GM18505 (cell line): Measurements from ENCODE around the gene MXRA8.
"Not testable (repeated sequence)": the region's sequence is repeated elsewhere in the genome, so short reads cannot be mapped to it uniquely, and the experiment has no call there.

ENCODE experiments used
- ATAC-seq: cut with Tn5 transposase; IDR thresholded peaks from one replicate; pipeline ENCODE4 v1.9.1; 2021; ENCODE audit not compliant: unreplicated experiment
- POLR2A ChIP-seq: IDR thresholded peaks from 4 replicates; pipeline ENCODE4 v1.6.1; 2011; ENCODE audit warnings: borderline replicate concordance; ENCODE audit not compliant: insufficient read depth, insufficient read length; ENCODE audit errors: extremely low read depth

The MXRA8 gene

DNA sequence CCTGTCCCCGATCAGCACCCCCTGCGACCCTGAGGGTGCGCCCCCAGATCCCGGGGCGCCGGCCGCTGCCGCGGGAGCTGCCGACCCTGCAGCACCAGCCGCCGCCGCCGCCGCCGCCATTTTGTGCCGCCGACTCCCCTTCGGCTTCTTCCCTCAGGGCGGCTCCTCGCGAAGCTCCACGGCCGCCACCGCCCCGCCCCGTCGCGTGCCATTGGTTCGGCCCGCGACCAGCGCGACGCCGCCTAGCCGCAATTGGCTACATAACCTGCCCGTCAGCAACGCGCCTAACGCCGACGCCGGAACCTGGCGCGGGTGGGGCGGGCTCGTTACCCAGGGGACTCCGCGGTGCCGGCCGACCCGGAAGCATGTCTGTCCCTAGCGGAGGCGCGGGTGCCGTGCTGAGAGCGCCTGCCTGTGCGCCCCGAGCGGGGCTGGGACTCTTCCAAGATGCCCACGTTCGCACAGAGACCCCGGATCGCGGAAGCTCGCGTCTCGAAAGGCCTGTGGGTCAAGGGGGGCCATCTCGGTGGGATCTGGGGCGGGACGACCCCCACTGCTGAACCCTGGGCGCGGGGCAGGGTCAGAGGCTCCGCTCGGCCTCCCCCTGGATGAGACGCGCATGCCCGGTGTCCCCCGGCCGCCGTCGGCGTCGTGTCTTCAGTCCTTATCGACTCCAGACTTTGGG is 41.0 kb upstream of the MXRA8 start, which contains the start of gene CCNL2:
CCNL2 (minus strand) TSS at position 149 of the 685 bp plus-strand sequence; CDS start at position 120, 29 bp downstream.
- peak; percentile 88 for ATAC-seq
- TF ChIP-seq POLR2A, result peak; percentile 96

- ATAC-seq, result peak; percentile 6
- TF ChIP-seq POLR2A, result no peak
Measured at GRCh38 chr1:1398677-1399186, 40.4 kb upstream of the MXRA8 start.

DNA sequence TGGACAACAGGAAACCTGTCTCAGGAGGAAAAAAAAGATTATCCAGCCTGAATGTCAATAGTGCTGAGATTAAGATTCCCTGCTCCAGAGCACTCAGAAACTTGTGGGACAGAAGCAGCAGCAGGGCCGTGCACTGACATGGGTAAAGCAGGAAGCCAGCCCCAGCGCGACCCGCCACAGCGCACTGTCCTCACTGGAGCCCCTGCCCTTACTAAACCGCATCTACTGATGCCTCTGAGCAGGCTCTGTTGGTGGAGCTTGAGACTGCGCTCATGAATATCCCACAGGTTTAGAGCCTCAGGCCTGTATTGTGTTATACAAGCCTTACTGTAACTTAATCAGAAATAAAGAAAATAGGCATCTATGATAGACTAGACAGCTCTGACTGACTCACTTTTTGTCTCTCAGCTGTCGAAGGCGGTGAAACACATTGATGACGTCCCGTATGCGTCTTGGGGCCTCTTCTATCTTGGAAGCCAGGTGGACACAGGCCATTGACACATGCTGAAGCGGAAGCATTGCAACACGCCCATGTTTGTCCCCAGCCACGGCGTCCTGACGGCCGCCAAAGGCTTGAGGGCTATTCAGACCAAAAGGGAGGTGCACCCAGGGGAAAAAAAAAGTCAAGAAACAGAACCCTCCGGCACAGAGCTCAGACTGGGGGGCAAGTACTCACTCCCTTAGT is 39.6 kb upstream of the MXRA8 start:
- no peak for TF ChIP-seq POLR2A
- ATAC-seq, result no peak

DNA sequence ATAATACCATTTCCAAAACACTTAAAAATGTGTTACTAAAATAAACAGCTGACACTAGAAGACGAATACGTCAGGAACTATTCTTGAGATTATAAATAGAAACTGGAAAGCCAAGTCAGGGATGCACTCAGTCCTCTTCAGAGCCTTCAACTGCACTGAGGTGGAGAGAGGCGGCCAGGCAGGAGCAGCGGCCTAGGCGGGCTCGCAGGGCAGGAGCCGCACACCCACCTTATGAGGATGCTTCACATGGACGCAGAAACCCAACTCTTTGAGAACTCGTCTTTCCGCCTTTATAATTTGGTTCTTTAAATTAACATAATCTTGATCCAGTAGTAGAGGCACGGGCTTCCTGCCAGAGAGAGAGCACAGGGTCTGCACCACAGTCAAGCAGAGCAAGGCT is 36.8 kb upstream of the MXRA8 start:
- no peak for TF ChIP-seq POLR2A
- ATAC-seq, result no peak

GRCh38 chr1:1394116-1394515 is 35.8 kb upstream of the MXRA8 start:
- ATAC-seq, result no peak
- TF ChIP-seq POLR2A, result no peak

GRCh38 chr1:1393428-1393827 is 35.1 kb upstream of the MXRA8 start:
- TF ChIP-seq POLR2A, result no peak
- ATAC-seq, result no peak

DNA sequence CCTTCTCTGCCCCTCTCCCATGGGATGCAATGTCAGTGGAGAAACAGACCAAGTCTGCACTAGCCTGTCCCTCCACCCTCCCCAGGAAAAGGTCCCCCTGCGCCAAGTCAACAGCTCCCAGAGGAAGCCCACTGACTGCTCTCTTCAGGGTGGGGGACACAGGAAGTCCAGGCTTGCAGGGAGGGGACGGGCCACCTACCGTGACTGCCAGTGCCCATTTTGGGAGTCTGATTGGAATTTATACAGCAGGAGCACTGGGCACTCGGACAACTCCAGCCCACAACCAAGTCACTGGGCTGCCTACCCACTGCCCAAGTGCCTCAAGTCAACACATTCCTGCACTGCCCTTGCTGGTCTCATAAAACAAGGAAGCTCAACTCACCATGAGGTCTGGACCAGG is 34.7 kb upstream of the MXRA8 start:
- no peak for TF ChIP-seq POLR2A
- no peak for ATAC-seq

DNA sequence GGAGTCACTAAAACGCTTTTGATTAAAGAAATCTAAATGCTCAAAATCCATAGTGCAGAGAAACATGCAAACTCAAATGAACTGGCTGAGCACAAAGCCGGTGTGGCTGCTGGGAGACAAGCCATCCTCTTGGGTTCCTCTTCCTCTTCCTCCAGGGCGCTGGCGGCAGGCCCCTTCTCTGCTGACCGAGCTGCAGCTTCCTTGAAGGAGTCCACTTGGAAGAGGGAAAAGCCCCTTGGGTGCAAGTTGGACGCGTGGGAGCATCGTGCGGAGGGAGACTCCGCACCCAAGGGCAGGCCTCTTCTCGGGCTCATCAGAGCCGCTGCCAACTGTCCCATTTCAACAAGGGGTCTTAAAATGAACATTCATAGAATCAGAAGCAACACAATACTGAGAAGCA is 32.9 kb upstream of the MXRA8 start:
- TF ChIP-seq POLR2A, result no peak
- ATAC-seq, result no peak

GRCh38 chr1:1390675-1391074 is 32.3 kb upstream of the MXRA8 start:
- no peak for ATAC-seq
- no peak for TF ChIP-seq POLR2A

GRCh38 chr1:1388078-1388472 is 29.7 kb upstream of the MXRA8 start:
- TF ChIP-seq POLR2A, result no peak
- no peak for ATAC-seq

- no peak for TF ChIP-seq POLR2A
- no peak for ATAC-seq
Measured at GRCh38 chr1:1387098-1388077, 29.0 kb upstream of the MXRA8 start.

GRCh38 chr1:1385931-1386330 is 27.6 kb upstream of the MXRA8 start:
- no peak for ATAC-seq
- no peak for TF ChIP-seq POLR2A

- not testable (repeated sequence) for ATAC-seq
Measured at GRCh38 chr1:1385339-1385738, 27.0 kb upstream of the MXRA8 start.

GRCh38 chr1:1381294-1381693 is 22.9 kb upstream of the MXRA8 start:
- no peak for ATAC-seq
- TF ChIP-seq POLR2A, result no peak

DNA sequence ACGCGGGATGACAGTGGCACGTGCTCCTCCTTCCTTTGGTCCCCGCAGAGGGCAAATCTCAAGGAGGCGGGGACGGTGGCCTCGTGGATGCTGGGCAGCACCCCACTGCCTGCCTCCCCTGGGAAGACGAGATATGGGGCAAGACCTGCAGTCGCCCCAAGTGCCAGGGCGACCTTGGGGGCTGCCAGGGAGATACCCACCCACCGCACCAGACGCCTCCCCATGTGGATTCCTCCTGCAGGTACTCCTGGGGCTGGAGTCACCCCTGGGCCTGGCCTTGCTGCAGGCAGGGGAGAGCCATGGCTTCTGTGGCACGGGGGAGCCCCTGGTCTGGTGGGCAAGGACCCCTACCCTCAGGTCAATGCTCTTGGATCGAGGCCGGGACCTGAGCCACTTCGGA is 22.5 kb upstream of the MXRA8 start:
- TF ChIP-seq POLR2A, result no peak
- no peak for ATAC-seq
